ENCODE measurements around the gene KCNA5. TPM values are rescaled to one million over a fixed set of nuclear protein-coding genes. Genes with fewer than 3 reads are reported as not detected.
A peak's percentile ranks its signal among the peaks of the same experiment; 100 is the strongest.

KCNA5 gene
- total and polyA plus RNA-seq, 7 donors: 0.45 to 20.2 (median 2.5) TPM; not detected in 1

- intact Hi-C loops (cut with DNase I): loop anchor here (1.0 kb wide), 1 partner anchor 62 kb away; no protein-coding TSS in a partner anchor
- Histone ChIP-seq H3K27me3 (no peaks in the 10 kb centered on the region), H3K27ac (no peak overlapping the region), H3K9me3 (no peaks in the 10 kb centered on the region), H3K4me3 (no peak overlapping the region), H3K4me1 (no peaks in the 10 kb centered on the region), H3K36me3 (no peaks in the 10 kb centered on the region)
- 15 to 22% methylated on average over 12 of the region's 12 CpGs for WGBS, 2 donors
- TF ChIP-seq CTCF (IDR thresholded peaks at IDR 0.05): peak; percentile 72 to 91 (median 84)
- no peak for TF ChIP-seq EP300 (IDR thresholded peaks at IDR 0.05)
- no peak for DNase-seq
These were observed 21.1 kb upstream of the KCNA5 start for GRCh38 chr12:5022465-5023061.

- no peaks in the 10 kb centered on the region for H3K36me3 ChIP-seq
- intact Hi-C loops (cut with DNase I): no loop called here
- DNase-seq: no peak
- no peaks in the 10 kb centered on the region for H3K4me1 ChIP-seq
- 83 to 95% methylated on average over 6 of the region's 6 CpGs for WGBS, 2 donors
- no peaks in the 10 kb centered on the region for H3K27me3 ChIP-seq
- H3K27ac ChIP-seq: no peak overlapping the region
- no peak for TF ChIP-seq POLR2AphosphoS5 (IDR thresholded peaks at IDR 0.05)
- no peak for TF ChIP-seq POLR2A (IDR thresholded peaks at IDR 0.05)
- no peak for TF ChIP-seq EP300 (IDR thresholded peaks at IDR 0.05)
- no peak overlapping the region for H3K4me3 ChIP-seq
- H3K9me3 ChIP-seq: no peaks in the 10 kb centered on the region
These were observed 19.8 kb upstream of the KCNA5 start for GRCh38 chr12:5023842-5024241.

GRCh38 chr12:5026342-5026938, 17.2 kb upstream of the KCNA5 start:
- H3K27ac ChIP-seq: no peak overlapping the region
- no peaks in the 10 kb centered on the region for H3K36me3 ChIP-seq
- H3K4me1 ChIP-seq: no peaks in the 10 kb centered on the region
- H3K9me3 ChIP-seq: no peaks in the 10 kb centered on the region
- TF ChIP-seq CTCF (IDR thresholded peaks at IDR 0.05): no peak
- no peak for TF ChIP-seq POLR2A (IDR thresholded peaks at IDR 0.05)
- TF ChIP-seq EP300 (IDR thresholded peaks at IDR 0.05): no peak
- TF ChIP-seq POLR2AphosphoS5 (IDR thresholded peaks at IDR 0.05): no peak
- intact Hi-C loops (cut with DNase I): no loop called here
- H3K4me3 ChIP-seq: no peak overlapping the region
- DNase-seq: no peak
- 77 to 80% methylated on average over 4 of the region's 4 CpGs for WGBS, 2 donors
- no peaks in the 10 kb centered on the region for H3K27me3 ChIP-seq

GRCh38 chr12:5027046-5027821, 16.4 kb upstream of the KCNA5 start:
- 39 to 51% methylated on average over 4 of the region's 4 CpGs for WGBS, 2 donors

More at GRCh38 chr12:5027046-5027821, 16.4 kb upstream of the KCNA5 start:
- intact Hi-C loops (cut with DNase I): no loop called here
- no peak for DNase-seq
- H3K9me3 ChIP-seq: no peaks in the 10 kb centered on the region
- no peaks in the 10 kb centered on the region for H3K27me3 ChIP-seq
- TF ChIP-seq CTCF (IDR thresholded peaks at IDR 0.05): no peak
- TF ChIP-seq POLR2AphosphoS5 (IDR thresholded peaks at IDR 0.05): no peak
- no peak for TF ChIP-seq EP300 (IDR thresholded peaks at IDR 0.05)
- TF ChIP-seq POLR2A (IDR thresholded peaks at IDR 0.05): no peak
- no peak overlapping the region for H3K27ac ChIP-seq
- H3K4me1 ChIP-seq: no peaks in the 10 kb centered on the region
- no peak overlapping the region for H3K4me3 ChIP-seq
- H3K36me3 ChIP-seq: no peaks in the 10 kb centered on the region
